Parathyroid adenoma (tissue), 2 donors: Measurements from ENCODE around the gene PLEKHG2.

Experiments
- H2AFZ ChIP-seq: fragments of 300-600 bp; sonication (generic); one replicate; pipeline ENCODE4 v1.7.0; 2017; ENCODE audit warnings: antibody characterized with exemption, mild to moderate bottlenecking
- H3K27ac ChIP-seq: fragments of 300-600 bp; sonication (generic); one replicate; pipeline ENCODE4 v1.7.0; 2017
- H3K27me3 ChIP-seq: fragments of 300-600 bp; sonication (generic); one replicate; pipeline ENCODE4 v1.7.0; 2017; ENCODE audit warnings: low read length; ENCODE audit not compliant: control insufficient read depth, insufficient read depth
- H3K36me3 ChIP-seq: fragments of 300-600 bp; sonication (generic); one replicate; pipeline ENCODE4 v1.7.0; 2017; ENCODE audit warnings: low read length; ENCODE audit not compliant: control insufficient read depth, insufficient read depth
- H3K4me1 ChIP-seq: fragments of 300-600 bp; sonication (generic); one replicate; pipeline ENCODE4 v1.7.0; 2017; ENCODE audit warnings: control low read depth
- H3K4me2 ChIP-seq: fragments of 300-600 bp; sonication (generic); one replicate; pipeline ENCODE4 v1.7.0; 2017; ENCODE audit warnings: low read length
- H3K4me3 ChIP-seq: fragments of 300-600 bp; sonication (generic); one replicate; pipeline ENCODE4 v1.7.0; 2017; ENCODE audit warnings: low read depth, low read length
- H3K79me2 ChIP-seq: fragments of 300-600 bp; sonication (generic); one replicate; pipeline ENCODE4 v1.7.0; 2017; ENCODE audit warnings: control low read depth
- H3K9ac ChIP-seq: fragments of 300-600 bp; sonication (generic); one replicate; pipeline ENCODE4 v1.7.0; 2017; ENCODE audit warnings: mild to moderate bottlenecking
- H3K9me3 ChIP-seq: fragments of 300-600 bp; sonication (generic); one replicate; pipeline ENCODE4 v1.7.0; 2017; ENCODE audit warnings: low read length; ENCODE audit not compliant: control insufficient read depth
- TF ChIP-seq, protein P1 (sequence below): fragments of 300-600 bp; sonication (generic); IDR thresholded peaks from one replicate; pipeline ENCODE4 v1.7.0; 2017; ENCODE audit warnings: antibody characterized with exemption, mild to moderate bottlenecking
- donor health status: primary hyperparathyroidism.

PLEKHG2 gene

DNA sequence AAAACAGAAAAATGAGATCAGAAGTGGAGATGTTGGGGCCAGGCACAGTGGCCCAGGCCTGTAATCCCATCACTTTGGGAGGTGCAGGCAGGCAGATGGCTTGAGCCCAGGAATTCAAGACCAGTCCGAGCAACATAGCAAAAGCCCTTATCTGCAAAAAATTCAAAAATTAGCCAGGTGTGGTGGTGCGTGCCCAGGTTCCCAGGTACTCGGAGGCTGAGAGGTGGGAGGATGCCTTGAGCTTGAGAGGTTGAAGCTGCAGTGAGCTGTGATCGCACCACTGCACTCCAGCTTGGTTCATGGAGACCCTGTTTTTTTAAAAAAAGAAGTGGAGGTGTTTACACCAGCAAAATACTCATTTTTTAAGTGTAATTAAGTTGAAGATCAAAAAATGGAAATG lies 12.4 kb upstream of the PLEKHG2 start:
- no peak overlapping the region for H3K4me3 ChIP-seq
- no peak overlapping the region for H2AFZ ChIP-seq
- H3K27ac ChIP-seq: peak overlapping the region; percentile 100
- no peak overlapping the region for H3K9ac ChIP-seq
- peaks cover 43% of the 10 kb centered on the region for H3K4me1 ChIP-seq
- H3K4me2 ChIP-seq: peak overlapping the region; percentile 26
- TF ChIP-seq, protein P1, sequence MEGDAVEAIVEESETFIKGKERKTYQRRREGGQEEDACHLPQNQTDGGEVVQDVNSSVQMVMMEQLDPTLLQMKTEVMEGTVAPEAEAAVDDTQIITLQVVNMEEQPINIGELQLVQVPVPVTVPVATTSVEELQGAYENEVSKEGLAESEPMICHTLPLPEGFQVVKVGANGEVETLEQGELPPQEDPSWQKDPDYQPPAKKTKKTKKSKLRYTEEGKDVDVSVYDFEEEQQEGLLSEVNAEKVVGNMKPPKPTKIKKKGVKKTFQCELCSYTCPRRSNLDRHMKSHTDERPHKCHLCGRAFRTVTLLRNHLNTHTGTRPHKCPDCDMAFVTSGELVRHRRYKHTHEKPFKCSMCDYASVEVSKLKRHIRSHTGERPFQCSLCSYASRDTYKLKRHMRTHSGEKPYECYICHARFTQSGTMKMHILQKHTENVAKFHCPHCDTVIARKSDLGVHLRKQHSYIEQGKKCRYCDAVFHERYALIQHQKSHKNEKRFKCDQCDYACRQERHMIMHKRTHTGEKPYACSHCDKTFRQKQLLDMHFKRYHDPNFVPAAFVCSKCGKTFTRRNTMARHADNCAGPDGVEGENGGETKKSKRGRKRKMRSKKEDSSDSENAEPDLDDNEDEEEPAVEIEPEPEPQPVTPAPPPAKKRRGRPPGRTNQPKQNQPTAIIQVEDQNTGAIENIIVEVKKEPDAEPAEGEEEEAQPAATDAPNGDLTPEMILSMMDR: no peak
- H3K27me3 ChIP-seq: no peaks in the 10 kb centered on the region
- H3K36me3 ChIP-seq: no peaks in the 10 kb centered on the region
- H3K9me3 ChIP-seq: no peaks in the 10 kb centered on the region
- H3K79me2 ChIP-seq: peaks cover 4% of the 10 kb centered on the region

DNA sequence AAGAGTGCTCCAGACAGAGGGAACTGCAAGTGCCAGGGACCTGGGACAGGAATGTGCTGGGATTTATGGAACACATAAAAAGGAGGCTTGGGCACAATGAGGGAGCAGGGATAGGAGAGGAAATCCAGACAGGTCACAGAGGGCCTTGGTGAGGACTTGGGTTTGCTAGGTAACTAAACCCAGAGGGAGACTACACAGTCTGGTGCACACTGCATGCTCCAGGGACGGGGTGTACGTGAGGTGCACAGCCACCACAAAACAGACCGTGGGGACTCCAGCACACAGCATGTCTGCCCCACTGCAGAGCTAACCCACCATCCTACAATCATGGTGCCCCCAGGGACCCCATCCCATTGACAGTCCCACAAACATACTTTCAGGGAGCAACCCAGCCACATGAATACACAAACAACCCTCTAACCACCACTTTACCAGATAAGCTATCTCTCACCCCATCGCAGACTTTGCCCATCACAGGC lies 11.4 kb upstream of the PLEKHG2 start:
- H3K79me2 ChIP-seq: peaks cover 4% of the 10 kb centered on the region
- peak overlapping the region; percentile 100 for H3K27ac ChIP-seq
- H3K9me3 ChIP-seq: no peaks in the 10 kb centered on the region
- TF ChIP-seq, protein P1: no peak
- H3K4me2 ChIP-seq: peak overlapping the region; percentile 10
- H3K27me3 ChIP-seq: no peaks in the 10 kb centered on the region
- peaks cover 43% of the 10 kb centered on the region for H3K4me1 ChIP-seq
- no peak overlapping the region for H3K4me3 ChIP-seq
- no peak overlapping the region for H3K9ac ChIP-seq
- peak overlapping the region; percentile 43 for H2AFZ ChIP-seq
- no peaks in the 10 kb centered on the region for H3K36me3 ChIP-seq

DNA sequence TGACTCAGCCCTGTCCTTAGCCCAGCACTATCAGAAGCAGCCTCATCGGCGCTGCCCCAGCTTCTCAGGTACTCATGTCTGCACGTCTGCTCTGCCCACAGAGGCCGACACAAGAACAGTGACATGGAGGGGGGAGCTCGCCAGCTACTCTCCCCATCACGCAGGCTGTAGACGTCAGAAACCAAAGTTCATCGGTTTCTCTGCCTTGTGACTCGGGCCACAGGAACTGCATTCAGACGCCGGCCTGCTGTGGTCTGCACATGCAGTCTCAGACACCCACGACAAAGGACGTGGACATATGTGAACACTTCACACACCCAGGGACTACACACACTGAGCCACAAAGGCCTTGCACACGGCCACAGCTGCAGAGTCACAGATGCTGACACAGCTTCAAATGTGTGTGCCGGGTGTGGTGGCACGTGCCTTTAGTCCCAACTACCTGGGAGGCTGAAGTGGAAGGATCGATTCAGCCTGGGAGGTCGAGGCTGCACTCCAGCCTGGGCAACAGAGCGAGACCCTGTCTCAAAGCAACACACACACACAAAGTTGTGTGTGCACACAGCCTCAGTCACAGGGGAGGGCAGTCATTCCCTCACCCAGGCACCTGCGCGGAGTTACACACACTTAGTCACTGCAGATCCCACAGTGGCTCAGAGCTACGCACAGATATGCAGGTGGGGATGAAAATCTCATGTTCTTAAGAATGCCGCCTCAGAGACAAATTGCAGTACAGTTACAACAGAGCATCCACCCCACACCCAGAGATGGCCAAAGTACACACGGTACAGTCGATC lies 10.7 kb upstream of the PLEKHG2 start:
- no peaks in the 10 kb centered on the region for H3K36me3 ChIP-seq
- H3K27ac ChIP-seq: peak overlapping the region; percentile 100
- TF ChIP-seq, protein P1: no peak
- peak overlapping the region; percentile 97 for H3K4me2 ChIP-seq
- H3K9ac ChIP-seq: no peak overlapping the region
- peak overlapping the region; percentile 20 for H3K4me3 ChIP-seq
- peaks cover 43% of the 10 kb centered on the region for H3K4me1 ChIP-seq
- peaks cover 4% of the 10 kb centered on the region for H3K79me2 ChIP-seq
- no peaks in the 10 kb centered on the region for H3K9me3 ChIP-seq
- peak overlapping the region; percentile 84 for H2AFZ ChIP-seq
- H3K27me3 ChIP-seq: no peaks in the 10 kb centered on the region

DNA sequence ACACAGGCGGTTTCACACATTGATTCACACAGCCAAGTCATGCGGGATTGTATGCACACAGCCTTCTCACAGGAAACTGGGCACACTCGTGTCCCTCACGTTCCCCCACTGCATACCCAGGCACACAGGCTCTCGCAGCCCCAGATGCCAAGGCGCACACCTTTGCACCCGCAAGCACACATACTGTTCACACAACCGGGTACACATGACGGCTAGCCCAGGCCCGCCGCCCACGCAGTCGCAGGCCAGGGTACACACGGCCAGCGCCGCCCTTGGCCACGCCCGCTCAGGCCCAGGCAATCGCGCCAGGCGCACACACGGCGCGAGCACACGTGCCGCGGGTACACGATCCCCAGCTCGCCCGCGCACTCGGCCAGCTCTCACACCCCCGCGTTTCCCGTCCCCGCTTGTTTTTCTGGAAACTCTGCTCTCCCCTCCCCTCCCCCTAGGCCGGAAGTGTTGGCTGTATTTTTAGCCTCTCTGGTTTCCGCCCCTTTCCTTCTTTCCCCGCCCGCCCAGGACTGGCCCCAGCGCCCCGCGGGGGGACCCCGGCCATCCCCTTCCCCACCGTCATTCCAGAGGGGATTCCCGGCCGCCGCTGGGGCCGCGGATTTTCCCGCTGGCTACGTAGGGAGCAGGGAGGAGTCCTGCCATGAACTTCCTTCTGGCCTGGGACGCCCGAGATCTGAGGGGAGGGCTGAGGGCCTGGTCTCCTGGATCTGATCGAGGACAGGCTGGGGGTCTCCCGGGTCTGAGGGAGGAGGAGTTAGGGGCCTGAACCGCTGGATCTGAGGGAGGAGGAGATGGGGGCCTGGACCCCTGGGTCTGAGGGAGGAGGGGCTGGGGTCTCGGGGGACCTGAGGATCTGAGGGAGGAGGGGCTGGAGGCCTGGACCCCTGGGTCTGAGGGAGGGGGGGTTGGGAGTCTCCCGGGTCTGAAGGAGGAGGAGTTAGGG lies 9.8 kb upstream of the PLEKHG2 start:
- TF ChIP-seq, protein P1: no peak
- Histone ChIP-seq H3K36me3 (no peaks in the 10 kb centered on the region), H3K9ac (peak overlapping the region; percentile 95), H3K27me3 (no peaks in the 10 kb centered on the region), H2AFZ (peak overlapping the region; percentile 84), H3K4me3 (peak overlapping the region; percentile 76), H3K79me2 (peaks cover 6% of the 10 kb centered on the region), H3K9me3 (no peaks in the 10 kb centered on the region), H3K4me2 (peak overlapping the region; percentile 97), H3K4me1 (peaks cover 43% of the 10 kb centered on the region), H3K27ac (peak overlapping the region; percentile 100)
